Neuron (in vitro differentiated cells): ENCODE measurements around the gene CMTM1.
"Not testable (repeated sequence)": the region's sequence is repeated elsewhere in the genome, so short reads cannot be mapped to it uniquely, and the experiment has no call there.

Experiments
- H2AFZ ChIP-seq: one replicate; pipeline ENCODE4 v1.6.1; 2013; ENCODE audit warnings: low read depth, mild to moderate bottlenecking, inconsistent platforms, low read length, moderate library complexity
- H3K27me3 ChIP-seq: one replicate; pipeline ENCODE4 v1.6.1; 2013; ENCODE audit warnings: low read length; ENCODE audit not compliant: insufficient read depth
- H3K36me3 ChIP-seq: one replicate; pipeline ENCODE4 v1.6.1; 2013; ENCODE audit warnings: low read length; ENCODE audit not compliant: insufficient read depth
- H3K4me1 ChIP-seq: one replicate; pipeline ENCODE4 v1.6.1; 2013; ENCODE audit warnings: low read length; ENCODE audit not compliant: insufficient read depth
- H3K4me3 ChIP-seq: 2 replicates; pipeline ENCODE4 v1.5.1; 2013; ENCODE audit warnings: mild to moderate bottlenecking, low read length, moderate library complexity
- H3K9me3 ChIP-seq: one replicate; pipeline ENCODE4 v1.6.1; 2013; ENCODE audit warnings: low read length

CMTM1 gene

GRCh38 chr16:66610111-66610820 lies 44.0 kb downstream of the CMTM1 start:
- Histone ChIP-seq H3K4me1 (peaks cover 11% of the 10 kb centered on the region), H2AFZ (no peak overlapping the region), H3K4me3 (no peak overlapping the region), H3K27me3 (no peaks in the 10 kb centered on the region), H3K36me3 (peaks cover 65% of the 10 kb centered on the region), H3K9me3 (peaks cover 5% of the 10 kb centered on the region)

- H2AFZ ChIP-seq, H3K4me3 ChIP-seq, H3K4me1 ChIP-seq, H3K9me3 ChIP-seq, H3K27me3 ChIP-seq: not testable (repeated sequence)
- H3K36me3 ChIP-seq = peaks cover 65% of the 10 kb centered on the region
Observed at GRCh38 chr16:66611911-66612310, 45.7 kb downstream of the CMTM1 start.

DNA sequence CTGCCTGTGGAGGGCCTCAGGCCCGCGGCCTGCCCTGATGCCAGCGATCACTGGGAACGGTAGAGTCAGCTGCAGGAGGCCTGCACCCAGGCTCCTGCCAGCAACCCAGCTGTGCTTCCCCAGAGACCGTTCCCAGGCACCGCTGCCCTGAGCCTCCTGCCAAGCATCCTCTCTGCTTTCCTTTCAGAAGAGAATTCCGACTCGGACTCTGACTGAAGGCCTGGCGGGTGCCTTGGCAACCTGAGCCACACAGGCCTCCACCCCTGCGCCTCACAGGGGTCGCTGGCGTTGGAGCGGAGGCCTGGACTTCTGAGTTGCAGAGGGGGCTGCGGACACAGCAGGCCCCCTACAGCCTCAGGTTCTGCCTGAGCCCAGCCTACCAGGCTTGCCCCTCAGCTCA lies 46.2 kb downstream of the CMTM1 start:
- no peak overlapping the region for H2AFZ ChIP-seq
- H3K9me3 ChIP-seq = peaks cover 5% of the 10 kb centered on the region
- H3K27me3 ChIP-seq = no peaks in the 10 kb centered on the region
- peaks cover 4% of the 10 kb centered on the region for H3K4me1 ChIP-seq
- peaks cover 63% of the 10 kb centered on the region for H3K36me3 ChIP-seq
- H3K4me3 ChIP-seq = no peak overlapping the region

- H3K36me3 ChIP-seq = peaks cover 61% of the 10 kb centered on the region
Observed at GRCh38 chr16:66614161-66614802, 48.0 kb downstream of the CMTM1 start.

DNA sequence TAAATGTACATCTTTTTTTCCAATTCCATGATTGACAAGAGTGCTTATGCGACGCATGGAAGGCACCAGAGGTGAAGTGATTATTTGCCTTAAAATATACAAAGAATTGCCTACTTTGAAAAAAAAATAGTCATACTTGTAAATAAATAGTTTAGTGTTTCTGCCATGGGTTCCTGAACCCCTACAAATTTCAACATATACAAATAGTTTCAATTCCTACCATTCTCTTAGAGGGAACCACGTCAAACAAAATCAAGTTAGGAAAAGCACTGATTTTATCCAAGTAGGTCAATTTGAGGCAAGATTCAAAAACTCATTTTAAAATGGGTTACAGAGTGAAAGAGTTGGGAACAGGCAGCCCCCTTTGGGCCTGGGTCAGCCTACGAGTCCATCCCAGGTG lies 49.9 kb downstream of the CMTM1 start:
- Histone ChIP-seq H3K36me3 (peaks cover 46% of the 10 kb centered on the region), H3K9me3 (peaks cover 5% of the 10 kb centered on the region), H3K4me1 (no peaks in the 10 kb centered on the region), H3K27me3 (no peaks in the 10 kb centered on the region), H2AFZ (no peak overlapping the region), H3K4me3 (no peak overlapping the region)

More at GRCh38 chr16:66614161-66614802, 48.0 kb downstream of the CMTM1 start:
- no peaks in the 10 kb centered on the region for H3K27me3 ChIP-seq
- no peak overlapping the region for H2AFZ ChIP-seq
- H3K9me3 ChIP-seq = peaks cover 5% of the 10 kb centered on the region
- no peak overlapping the region for H3K4me3 ChIP-seq
- H3K4me1 ChIP-seq = no peaks in the 10 kb centered on the region

GRCh38 chr16:66616592-66616991 lies 50.4 kb downstream of the CMTM1 start:
- Histone ChIP-seq H2AFZ (no peak overlapping the region), H3K4me1 (no peaks in the 10 kb centered on the region), H3K4me3 (no peak overlapping the region), H3K9me3 (peaks cover 5% of the 10 kb centered on the region), H3K36me3 (peaks cover 41% of the 10 kb centered on the region), H3K27me3 (no peaks in the 10 kb centered on the region)

DNA sequence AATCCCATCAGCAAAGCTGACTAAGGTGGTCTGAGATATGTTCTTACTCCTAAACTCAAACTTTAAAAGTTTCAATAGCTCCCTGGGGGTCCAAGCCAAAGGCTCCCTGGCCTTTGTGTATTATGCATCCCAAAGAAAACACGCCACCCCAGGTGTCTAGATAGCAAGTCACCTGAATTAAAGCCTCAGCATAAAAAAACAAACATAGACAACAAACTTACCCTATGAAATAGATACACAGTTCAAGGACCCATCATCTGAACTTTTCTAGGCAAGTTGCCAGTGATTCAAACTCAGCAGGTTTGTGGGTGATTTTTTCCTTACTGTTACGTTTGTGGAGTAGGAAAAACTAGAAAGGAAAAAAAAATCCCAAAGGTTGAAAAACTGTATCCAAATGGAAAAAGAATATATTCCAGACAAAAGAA lies 50.8 kb downstream of the CMTM1 start:
- H3K4me1 ChIP-seq = no peaks in the 10 kb centered on the region
- H3K36me3 ChIP-seq = peaks cover 37% of the 10 kb centered on the region
- no peak overlapping the region for H3K4me3 ChIP-seq
- H2AFZ ChIP-seq = no peak overlapping the region
- H3K9me3 ChIP-seq = peaks cover 5% of the 10 kb centered on the region
- H3K27me3 ChIP-seq = no peaks in the 10 kb centered on the region

GRCh38 chr16:66617728-66618127 lies 51.5 kb downstream of the CMTM1 start:
- H3K4me3 ChIP-seq = no peak overlapping the region
- peaks cover 2% of the 10 kb centered on the region for H3K9me3 ChIP-seq
- no peaks in the 10 kb centered on the region for H3K4me1 ChIP-seq
- no peak overlapping the region for H2AFZ ChIP-seq
- no peaks in the 10 kb centered on the region for H3K27me3 ChIP-seq
- H3K36me3 ChIP-seq = peaks cover 32% of the 10 kb centered on the region

DNA sequence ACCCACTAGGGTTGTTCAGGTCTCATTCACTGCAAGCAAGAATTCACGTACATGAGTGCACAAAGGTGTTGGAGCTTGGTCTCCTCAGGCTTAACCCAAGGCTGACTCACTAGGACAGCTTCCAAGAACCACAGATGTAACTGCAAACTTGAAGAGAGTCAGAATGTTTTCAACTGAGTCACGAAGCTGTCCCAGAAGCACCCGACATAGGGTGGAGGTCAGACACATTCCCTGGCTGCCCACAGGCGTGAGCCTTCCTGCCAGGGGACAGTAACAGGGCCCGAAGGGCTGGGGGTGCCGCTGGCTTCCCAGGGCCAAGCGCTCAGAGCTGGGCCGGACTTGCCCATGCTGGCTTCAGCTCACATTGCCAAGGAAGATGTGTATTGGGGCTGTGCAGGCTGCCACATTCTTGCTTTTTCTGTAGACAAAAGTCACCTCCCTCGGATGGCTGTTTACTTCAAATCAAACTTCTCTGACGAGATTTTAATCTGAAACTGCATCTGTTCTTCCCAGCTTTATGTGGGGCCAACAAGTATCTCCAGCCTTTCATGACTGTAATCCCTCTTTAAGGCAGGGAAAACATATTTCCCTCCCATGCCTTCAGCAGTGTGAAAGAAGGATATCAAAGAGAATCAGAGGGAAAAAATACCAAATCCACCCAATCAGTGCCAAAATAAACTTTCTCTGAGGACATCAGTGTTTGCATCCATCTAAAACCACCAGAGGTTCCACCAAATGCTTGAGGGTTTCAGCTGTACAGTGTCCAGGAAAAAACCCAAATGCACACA lies 52.5 kb downstream of the CMTM1 start:
- Histone ChIP-seq H3K27me3 (no peaks in the 10 kb centered on the region), H3K4me3 (no peak overlapping the region), H3K9me3 (no peaks in the 10 kb centered on the region), H3K36me3 (peaks cover 27% of the 10 kb centered on the region), H3K4me1 (no peaks in the 10 kb centered on the region), H2AFZ (no peak overlapping the region)

GRCh38 chr16:66619534-66620428 lies 53.5 kb downstream of the CMTM1 start:
- no peak overlapping the region for H2AFZ ChIP-seq
- no peaks in the 10 kb centered on the region for H3K27me3 ChIP-seq
- no peaks in the 10 kb centered on the region for H3K4me1 ChIP-seq
- no peak overlapping the region for H3K4me3 ChIP-seq
- H3K9me3 ChIP-seq = no peaks in the 10 kb centered on the region
- H3K36me3 ChIP-seq = peaks cover 18% of the 10 kb centered on the region

DNA sequence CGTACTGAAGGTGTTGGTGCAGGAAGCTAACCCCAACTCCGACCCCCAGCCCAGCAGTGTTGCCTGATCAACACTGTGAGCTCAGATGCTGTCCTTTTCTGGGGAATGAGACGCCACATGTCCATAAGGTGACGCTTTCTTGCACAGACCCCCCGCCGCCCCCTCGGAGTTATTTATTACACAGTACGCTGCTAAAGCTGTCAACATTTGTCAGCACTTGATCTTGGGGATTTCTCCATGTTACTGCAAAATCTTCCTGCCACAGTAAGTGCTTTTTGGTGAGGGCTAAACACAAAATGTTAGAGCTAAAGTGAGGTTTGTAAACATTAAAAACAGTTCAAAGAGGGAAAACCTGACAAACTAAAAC lies 54.2 kb downstream of the CMTM1 start:
- H3K4me3 ChIP-seq = no peak overlapping the region
- no peaks in the 10 kb centered on the region for H3K4me1 ChIP-seq
- H2AFZ ChIP-seq = no peak overlapping the region
- peaks cover 14% of the 10 kb centered on the region for H3K36me3 ChIP-seq
- H3K27me3 ChIP-seq = no peaks in the 10 kb centered on the region
- no peaks in the 10 kb centered on the region for H3K9me3 ChIP-seq

DNA sequence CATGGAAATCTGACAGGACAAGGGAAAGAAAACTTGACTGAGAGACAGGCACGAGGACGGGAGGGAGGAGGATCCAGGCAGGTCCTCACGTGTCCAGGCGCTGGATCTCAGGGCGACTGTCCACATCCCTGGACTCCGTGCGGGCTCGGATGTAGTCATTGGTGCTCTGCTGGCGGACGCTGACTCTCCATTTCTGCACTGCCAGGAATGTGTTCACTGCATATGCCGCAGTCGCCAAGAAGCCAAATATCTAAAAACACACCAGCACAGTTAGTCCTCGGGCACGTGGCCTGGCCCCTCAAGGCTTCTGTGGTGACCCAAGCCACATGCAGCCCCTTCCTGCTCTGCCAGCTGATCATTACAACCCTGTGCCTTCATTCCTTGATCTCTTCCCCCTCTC lies 55.7 kb downstream of the CMTM1 start:
- Histone ChIP-seq H3K9me3 (no peaks in the 10 kb centered on the region), H2AFZ (no peak overlapping the region), H3K27me3 (no peaks in the 10 kb centered on the region), H3K4me1 (no peaks in the 10 kb centered on the region), H3K4me3 (no peak overlapping the region), H3K36me3 (peaks cover 14% of the 10 kb centered on the region)
